Measurements from ENCODE around the gene ALK.

DNA sequence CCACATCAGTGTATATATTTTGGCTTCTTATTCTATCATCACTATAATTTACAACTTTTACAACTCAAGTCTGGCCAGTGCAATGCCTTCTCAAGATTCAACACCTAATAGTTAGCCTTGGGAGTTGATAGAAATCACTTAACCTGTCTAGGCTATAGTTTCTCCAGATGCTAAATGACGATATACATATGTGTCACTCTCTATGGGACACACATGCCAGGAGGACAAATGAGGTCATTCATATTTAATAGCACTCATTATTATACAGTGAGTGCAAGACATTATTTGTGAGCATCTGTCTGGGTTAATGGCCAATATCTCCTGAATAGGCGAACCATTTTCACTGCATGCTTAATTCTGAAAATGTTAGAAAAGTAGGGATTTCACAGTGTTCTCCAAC, 89.8 kb downstream of the ALK start:
- no peak for TF ChIP-seq MAFK (IDR thresholded peaks at IDR 0.05; ENCODE audit: partially characterized antibody)
- no peak for TF ChIP-seq MAX (IDR thresholded peaks at IDR 0.05)

Measured in A549 (cell line).